ENCODE measurements around the gene FPR1.

The FPR1 gene

GRCh38 chr19:51751655-51752054 is at the start of gene FPR1:
Gene FPR1 (minus strand): TSS chr19:51751878. CDS start chr19:51746994, 4,884 bp downstream.
- no peak for DNase-seq

- DNase-seq, result no peak
These were observed 49.0 kb upstream of the FPR1 start for GRCh38 chr19:51800473-51801244.

- no peak for DNase-seq
These were observed 48.2 kb upstream of the FPR1 start for GRCh38 chr19:51799774-51800472.

- DNase-seq, result no peak
These were observed 47.5 kb upstream of the FPR1 start for GRCh38 chr19:51799034-51799773.

GRCh38 chr19:51798062-51798461 is 46.4 kb upstream of the FPR1 start:
- no peak for DNase-seq

GRCh38 chr19:51797480-51797879 is 45.8 kb upstream of the FPR1 start:
- no peak for DNase-seq

GRCh38 chr19:51796195-51796679 is 44.6 kb upstream of the FPR1 start:
- DNase-seq, result no peak

- no peak for DNase-seq
These were observed 43.3 kb upstream of the FPR1 start, which contains the start of gene FPR3 for GRCh38 chr19:51794885-51795490. Gene FPR3 (plus strand): TSS chr19:51795157. CDS start chr19:51823749, 28,592 bp downstream.

- no peak for DNase-seq
These were observed 42.3 kb upstream of the FPR1 start for GRCh38 chr19:51793994-51794393.

- DNase-seq, result no peak
These were observed 41.3 kb upstream of the FPR1 start for GRCh38 chr19:51792932-51793331.

GRCh38 chr19:51789061-51789795 is 37.5 kb upstream of the FPR1 start:
- no peak for DNase-seq

GRCh38 chr19:51788029-51788428 is 36.4 kb upstream of the FPR1 start:
- DNase-seq, result no peak

- DNase-seq, result no peak
These were observed 35.2 kb upstream of the FPR1 start for GRCh38 chr19:51786646-51787494.

GRCh38 chr19:51784922-51785690 is 33.4 kb upstream of the FPR1 start:
- DNase-seq, result no peak

- no peak for DNase-seq
These were observed 32.6 kb upstream of the FPR1 start for GRCh38 chr19:51784109-51784785.

- no peak for DNase-seq
These were observed 31.7 kb upstream of the FPR1 start for GRCh38 chr19:51783372-51783771.

GRCh38 chr19:51781999-51782398 is 30.3 kb upstream of the FPR1 start:
- no peak for DNase-seq

GRCh38 chr19:51780270-51780669 is 28.6 kb upstream of the FPR1 start:
- DNase-seq, result no peak

GRCh38 chr19:51779703-51780102 is 28.0 kb upstream of the FPR1 start:
- DNase-seq, result no peak

- DNase-seq, result no peak
These were observed 27.5 kb upstream of the FPR1 start for GRCh38 chr19:51779181-51779580.
